Activated CD8-positive, alpha-beta T cell treated with anti-CD3 and anti-CD28 coated beads, Interleukin-2, amount 10 ng/mL, durations not matched to agents 7 days and 5 days (primary cell): Measurements from ENCODE around the gene KIF5B. TPM values are rescaled to one million over a fixed set of nuclear protein-coding genes. Genes with fewer than 3 reads are reported as not detected.
"Not testable (repeated sequence)": the region's sequence is repeated elsewhere in the genome, so short reads cannot be mapped to it uniquely, and the experiment has no call there.

Source experiments
- ATAC-seq: fragments of 150-1000 bp; cut with Tn5 transposase; one replicate; pipeline ENCODE4 v1.10.0; 2021; ENCODE audit warnings: moderate library complexity
- CTCF ChIA-PET: fragments of 350-600 bp; sonication (Branson Sonifier 250); formaldehyde crosslinking; loops from one replicate; lab custom pipeline; 2021; ENCODE audit warnings: antibody characterized with exemption; lab: Charles Lee
- POLR2A ChIA-PET: fragments of 350-600 bp; sonication (Branson Sonifier 250); formaldehyde crosslinking; loops from one replicate; lab custom pipeline; 2021; ENCODE audit warnings: antibody characterized with exemption; lab: Charles Lee
- DNase-seq: peaks from one replicate; pipeline ENCODE4 v3.0.0-alpha.2; 2020
- H3K27ac Mint-ChIP-seq: one replicate; pipeline ENCODE4 v1.8.0; 2021; ENCODE audit warnings: mild to moderate bottlenecking, mixed read lengths
- H3K27me3 Mint-ChIP-seq: one replicate; pipeline ENCODE4 v1.8.0; 2021; ENCODE audit warnings: low read depth, mixed read lengths
- H3K36me3 Mint-ChIP-seq: one replicate; pipeline ENCODE4 v1.8.0; 2021; ENCODE audit warnings: low read depth, mixed read lengths
- H3K4me1 Mint-ChIP-seq: one replicate; pipeline ENCODE4 v1.8.0; 2021; ENCODE audit warnings: low read depth, mixed read lengths
- H3K4me3 Mint-ChIP-seq: one replicate; pipeline ENCODE4 v1.8.0; 2021; ENCODE audit warnings: mild to moderate bottlenecking, mixed read lengths
- H3K9me3 Mint-ChIP-seq: one replicate; pipeline ENCODE4 v1.8.0; 2022; ENCODE audit warnings: mixed read lengths; ENCODE audit not compliant: insufficient read depth
- total RNA-seq, 2 experiments: library from RNA; stranded (reverse); gene quantifications; one replicate each; pipeline ENCODE4 v1.2.3, GENCODE V29; 2021

Gene KIF5B
- total RNA-seq, 2 experiments from 2014 or later: 57.8 to 61.5 TPM

GRCh38 chr10:31978156-31978483 lies 78.1 kb downstream of the KIF5B start:
- peaks cover 4% of the 10 kb centered on the region for H3K36me3 Mint-ChIP-seq
- no peak overlapping the region for H3K4me3 Mint-ChIP-seq
- no peak for DNase-seq
- peaks cover 33% of the 10 kb centered on the region for H3K4me1 Mint-ChIP-seq
- H3K9me3 Mint-ChIP-seq: no peaks in the 10 kb centered on the region
- ChIA-PET CTCF (interaction anchor here (3.4 kb wide), 1 partner anchor 116 kb away, joined by 11 read pairs; no protein-coding TSS in a partner anchor), POLR2A (no interaction called here)
- H3K27ac Mint-ChIP-seq: no peak overlapping the region
- peaks cover 9% of the 10 kb centered on the region for H3K27me3 Mint-ChIP-seq
- ATAC-seq: no peak

- H3K27ac Mint-ChIP-seq: no peak overlapping the region
- CTCF ChIA-PET: interaction anchor here (0.6 to 3.4 kb wide), 3 partner anchors 14 to 169 kb away, joined by 3 to 11 read pairs (median 3); no protein-coding TSS in a partner anchor
- ATAC-seq: peak; percentile 69
- POLR2A ChIA-PET: no interaction called here
- DNase-seq: no peak
- peak overlapping the region; percentile 2 for H3K4me3 Mint-ChIP-seq
- H3K4me1 Mint-ChIP-seq: peaks cover 33% of the 10 kb centered on the region
- H3K27me3 Mint-ChIP-seq: peaks cover 9% of the 10 kb centered on the region
- H3K36me3 Mint-ChIP-seq: peaks cover 4% of the 10 kb centered on the region
- H3K9me3 Mint-ChIP-seq: no peaks in the 10 kb centered on the region
These were observed 78.6 kb downstream of the KIF5B start for GRCh38 chr10:31977440-31978155.

- ATAC-seq (peak; percentile 66), DNase-seq (no peak)
- Mint-ChIP-seq H3K27me3 (peaks cover 7% of the 10 kb centered on the region), H3K9me3 (no peaks in the 10 kb centered on the region), H3K4me1 (peaks cover 33% of the 10 kb centered on the region), H3K36me3 (no peaks in the 10 kb centered on the region), H3K27ac (peak overlapping the region; percentile 27), H3K4me3 (no peak overlapping the region)
- POLR2A ChIA-PET: no interaction called here
- CTCF ChIA-PET: interaction anchor here (1.3 to 3.4 kb wide), 2 partner anchors 9 to 113 kb away, joined by 4 to 11 read pairs; no protein-coding TSS in a partner anchor
These were observed 81.0 kb downstream of the KIF5B start for GRCh38 chr10:31975157-31975765.

- Mint-ChIP-seq H3K27me3 (peaks cover 3% of the 10 kb centered on the region), H3K9me3 (no peaks in the 10 kb centered on the region), H3K27ac (no peak overlapping the region), H3K4me1 (peaks cover 33% of the 10 kb centered on the region), H3K4me3 (no peak overlapping the region), H3K36me3 (no peaks in the 10 kb centered on the region)
- ChIA-PET CTCF (interaction anchor here (1.3 kb wide), 1 partner anchor 10 kb away, joined by 4 read pairs; no protein-coding TSS in a partner anchor), POLR2A (no interaction called here)
- ATAC-seq (no peak), DNase-seq (no peak)
These were observed 81.6 kb downstream of the KIF5B start for GRCh38 chr10:31974434-31975124.

GRCh38 chr10:31972519-31973041 lies 83.6 kb downstream of the KIF5B start:
- POLR2A ChIA-PET: no interaction called here
- no peak overlapping the region for H3K4me3 Mint-ChIP-seq
- H3K4me1 Mint-ChIP-seq: peaks cover 25% of the 10 kb centered on the region
- no peaks in the 10 kb centered on the region for H3K36me3 Mint-ChIP-seq
- CTCF ChIA-PET: no interaction called here
- DNase-seq: no peak
- H3K27ac Mint-ChIP-seq: no peak overlapping the region
- no peaks in the 10 kb centered on the region for H3K27me3 Mint-ChIP-seq
- no peaks in the 10 kb centered on the region for H3K9me3 Mint-ChIP-seq
- ATAC-seq: no peak

- H3K36me3 Mint-ChIP-seq, POLR2A ChIA-PET, ATAC-seq, H3K4me1 Mint-ChIP-seq, H3K4me3 Mint-ChIP-seq, H3K27me3 Mint-ChIP-seq, H3K27ac Mint-ChIP-seq, H3K9me3 Mint-ChIP-seq, DNase-seq, CTCF ChIA-PET: not testable (repeated sequence)
These were observed 86.4 kb downstream of the KIF5B start for GRCh38 chr10:31969847-31970246.

- peaks cover 2% of the 10 kb centered on the region for H3K36me3 Mint-ChIP-seq
- POLR2A ChIA-PET: no interaction called here
- DNase-seq (no peak), ATAC-seq (no peak)
- H3K4me1 Mint-ChIP-seq: peaks cover 15% of the 10 kb centered on the region
- H3K27me3 Mint-ChIP-seq: peaks cover 3% of the 10 kb centered on the region
- no peak overlapping the region for H3K4me3 Mint-ChIP-seq
- CTCF ChIA-PET: interaction anchor here (1.2 kb wide), 1 partner anchor 102 kb away, joined by 4 read pairs; no protein-coding TSS in a partner anchor
- no peaks in the 10 kb centered on the region for H3K9me3 Mint-ChIP-seq
- H3K27ac Mint-ChIP-seq: no peak overlapping the region
These were observed 92.6 kb downstream of the KIF5B start for GRCh38 chr10:31963589-31963980.

GRCh38 chr10:31962826-31963588 lies 93.2 kb downstream of the KIF5B start:
- CTCF ChIA-PET: interaction anchor here (1.2 kb wide), 1 partner anchor 101 kb away, joined by 4 read pairs; no protein-coding TSS in a partner anchor
- ATAC-seq: no peak
- Mint-ChIP-seq H3K4me3 (no peak overlapping the region), H3K9me3 (no peaks in the 10 kb centered on the region), H3K4me1 (peaks cover 15% of the 10 kb centered on the region), H3K27me3 (peaks cover 3% of the 10 kb centered on the region), H3K36me3 (peaks cover 2% of the 10 kb centered on the region), H3K27ac (no peak overlapping the region)
- POLR2A ChIA-PET: no interaction called here
- DNase-seq: no peak

- Mint-ChIP-seq H3K27me3 (peaks cover 3% of the 10 kb centered on the region), H3K27ac (no peak overlapping the region), H3K9me3 (no peaks in the 10 kb centered on the region), H3K4me1 (peaks cover 15% of the 10 kb centered on the region), H3K36me3 (peaks cover 2% of the 10 kb centered on the region), H3K4me3 (no peak overlapping the region)
- ChIA-PET POLR2A (interaction anchor here (0.7 kb wide), 1 partner anchor 73 kb away, joined by 3 read pairs; no protein-coding TSS in a partner anchor), CTCF (no interaction called here)
- DNase-seq (no peak), ATAC-seq (no peak)
These were observed 94.7 kb downstream of the KIF5B start for GRCh38 chr10:31961277-31962074.

- Mint-ChIP-seq H3K4me1 (peaks cover 15% of the 10 kb centered on the region), H3K27me3 (peaks cover 3% of the 10 kb centered on the region), H3K27ac (no peak overlapping the region), H3K4me3 (no peak overlapping the region), H3K36me3 (peaks cover 2% of the 10 kb centered on the region), H3K9me3 (no peaks in the 10 kb centered on the region)
- ATAC-seq (no peak), DNase-seq (no peak)
- ChIA-PET POLR2A (no interaction called here), CTCF (interaction anchor here (2.6 kb wide), 1 partner anchor 98 kb away, joined by 6 read pairs; no protein-coding TSS in a partner anchor)
These were observed 96.6 kb downstream of the KIF5B start for GRCh38 chr10:31959461-31960173.
